AG20443 (cell line): Measurements from ENCODE around the gene PRKAR2A.
"Not testable (repeated sequence)": the region's sequence is repeated elsewhere in the genome, so short reads cannot be mapped to it uniquely, and the experiment has no call there.

Experiments used
- DNase-seq: peaks from one replicate; pipeline ENCODE4 v3.0.0; 2012; ENCODE audit warnings: low spot score, mixed read lengths

Gene PRKAR2A

DNA sequence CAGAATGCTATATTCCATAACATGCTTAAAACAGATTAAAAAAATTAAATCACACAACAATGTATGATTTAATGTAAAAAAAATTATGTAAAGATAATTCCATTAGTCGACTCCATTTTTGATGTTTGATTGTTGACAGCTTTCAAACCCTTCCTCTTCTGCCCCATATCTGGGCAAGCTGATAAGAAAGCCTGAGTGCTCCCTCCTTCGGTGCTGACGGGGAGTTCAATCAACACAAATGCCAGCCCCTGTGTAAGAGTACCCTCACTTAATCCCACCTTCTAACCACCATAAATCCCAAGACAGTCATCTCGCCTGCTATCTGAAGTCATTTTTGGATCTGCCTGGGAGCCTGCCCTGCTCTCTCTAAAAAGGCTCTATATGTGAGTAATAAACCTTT is 70.8 kb downstream of the PRKAR2A start:
- DNase-seq, result no peak

DNA sequence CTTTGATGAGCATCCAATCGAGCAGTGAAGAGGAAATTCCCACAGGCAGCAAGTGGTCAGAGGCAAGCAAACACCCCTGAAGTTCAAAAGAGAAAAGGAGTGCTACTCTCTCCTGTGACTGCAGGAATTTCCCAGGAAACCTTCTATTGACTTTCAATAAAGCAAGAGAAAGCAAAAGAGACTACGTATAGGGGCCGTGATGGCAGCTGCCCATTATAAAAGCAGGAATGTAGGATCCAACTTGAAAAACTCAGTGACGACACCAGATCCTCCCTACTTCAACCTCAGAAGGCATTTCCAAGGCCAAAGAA is 77.5 kb downstream of the PRKAR2A start:
- no peak for DNase-seq

DNA sequence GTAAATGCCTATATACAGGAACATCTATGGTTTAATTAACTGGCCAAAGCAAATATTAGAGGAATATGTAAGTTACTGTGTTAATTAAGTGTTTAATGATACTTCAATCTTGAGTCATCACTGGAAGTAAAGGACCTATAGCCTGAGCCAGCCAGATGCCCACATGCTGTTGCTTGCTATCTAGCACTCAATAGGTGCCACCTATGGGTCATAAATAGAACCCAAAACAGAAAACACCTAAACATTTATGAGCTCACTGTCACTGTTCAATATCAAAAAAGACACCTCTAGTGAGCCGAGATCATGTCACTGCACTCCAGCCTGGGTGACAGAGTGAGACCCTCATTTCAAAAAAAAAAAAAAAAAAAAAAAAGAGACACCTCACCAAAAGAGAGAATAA is 82.3 kb downstream of the PRKAR2A start:
- no peak for DNase-seq

DNA sequence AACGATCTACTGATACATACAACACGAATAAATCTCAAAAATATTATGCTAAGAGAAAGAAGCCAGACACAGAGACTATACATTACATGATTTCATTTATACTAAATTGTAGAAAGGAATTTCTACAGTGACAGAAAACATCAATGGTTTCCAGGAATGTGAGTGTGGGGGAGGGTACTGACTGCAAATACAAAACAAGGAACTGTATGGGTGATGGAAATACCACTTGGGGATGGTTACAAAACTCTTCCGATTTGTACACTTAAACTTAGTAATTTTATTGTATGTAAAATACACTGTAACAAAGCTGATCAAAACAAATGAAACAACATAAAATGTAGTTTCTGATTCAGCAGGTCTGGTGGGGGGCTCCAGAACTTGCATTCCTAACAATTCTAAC is 84.9 kb downstream of the PRKAR2A start:
- DNase-seq, result no peak

DNA sequence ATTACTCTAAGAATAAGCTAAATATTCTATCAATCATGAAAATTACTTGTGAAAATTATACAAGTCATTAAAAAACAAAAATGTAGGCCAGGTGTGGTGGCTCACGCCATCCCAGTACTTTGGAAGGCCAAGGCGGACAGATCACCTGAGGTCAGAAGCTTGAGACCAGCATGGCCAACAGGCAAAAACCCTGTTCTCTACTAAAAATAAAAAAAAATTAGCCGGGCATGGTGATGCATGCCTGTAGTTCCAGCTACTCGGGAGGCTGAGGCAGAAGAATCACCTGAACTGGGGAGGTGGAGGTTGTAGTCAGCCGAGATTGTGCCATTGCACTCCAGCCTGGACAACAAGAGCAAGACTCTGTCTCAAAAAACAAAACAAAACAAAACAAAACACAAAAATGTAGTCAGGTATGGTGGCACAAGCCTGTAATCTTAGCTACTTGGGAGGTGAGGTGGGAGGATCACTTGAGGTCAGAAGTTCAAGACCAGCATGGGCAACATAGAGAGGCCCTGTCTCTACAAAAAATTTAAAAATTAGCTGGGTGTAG is 87.6 kb downstream of the PRKAR2A start:
- not testable (repeated sequence) for DNase-seq

DNA sequence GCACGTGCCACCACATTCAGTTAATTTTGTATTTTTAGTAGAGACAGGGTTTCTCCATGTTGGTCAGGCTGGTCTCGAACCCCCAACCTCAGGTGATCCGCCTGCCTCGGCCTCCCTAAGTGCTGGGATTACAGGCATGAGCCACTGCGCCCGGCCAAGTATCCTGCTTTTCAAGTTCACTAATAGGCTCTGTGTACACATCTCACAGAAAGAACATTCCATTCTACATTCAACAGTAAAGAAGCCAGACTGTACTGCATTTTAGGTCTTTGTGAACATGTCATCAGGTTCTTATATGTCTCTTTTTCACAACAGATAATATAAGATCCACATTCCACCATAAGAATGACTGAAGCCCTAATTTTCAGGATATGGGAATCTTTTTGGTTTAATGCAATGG is 88.1 kb downstream of the PRKAR2A start:
- DNase-seq, result not testable (repeated sequence)

DNA sequence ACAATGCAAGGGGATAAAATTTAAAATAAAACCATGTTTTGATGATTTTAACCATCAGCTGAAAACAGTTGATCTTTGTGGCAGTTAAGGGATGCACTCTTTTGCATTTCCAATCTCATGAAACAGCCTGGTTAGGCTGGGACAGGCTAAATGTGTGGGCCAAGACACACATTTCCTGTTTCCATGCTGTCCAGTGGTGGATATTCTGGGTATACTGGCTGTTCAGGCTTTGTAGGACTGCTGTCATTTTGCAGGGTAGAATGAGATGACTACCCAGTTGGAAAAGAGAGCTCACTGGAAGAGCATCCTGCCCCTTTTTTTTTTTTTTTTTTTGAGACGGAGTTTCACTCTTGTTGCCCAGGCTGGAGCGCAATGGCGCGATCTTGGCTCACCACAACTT is 88.6 kb downstream of the PRKAR2A start:
- no peak for DNase-seq

DNA sequence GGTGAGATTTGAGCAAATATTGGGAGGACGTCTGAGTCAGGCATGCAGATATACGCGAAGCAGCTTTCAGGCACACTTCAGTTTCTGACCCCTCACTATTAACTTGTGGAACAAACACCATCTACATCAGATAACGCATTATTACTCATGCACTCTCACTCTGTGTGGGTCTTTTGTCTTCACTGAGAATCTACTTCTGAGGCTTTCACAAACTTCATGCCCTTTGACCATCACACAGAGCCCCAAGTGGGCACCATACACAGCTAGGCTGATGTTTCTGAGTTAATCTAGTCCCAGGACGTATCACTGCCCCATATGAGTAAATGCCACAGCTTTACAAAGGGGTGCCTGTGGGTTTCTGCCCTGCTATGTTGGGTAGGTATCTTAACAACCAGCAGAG is 91.0 kb downstream of the PRKAR2A start:
- DNase-seq, result no peak

DNA sequence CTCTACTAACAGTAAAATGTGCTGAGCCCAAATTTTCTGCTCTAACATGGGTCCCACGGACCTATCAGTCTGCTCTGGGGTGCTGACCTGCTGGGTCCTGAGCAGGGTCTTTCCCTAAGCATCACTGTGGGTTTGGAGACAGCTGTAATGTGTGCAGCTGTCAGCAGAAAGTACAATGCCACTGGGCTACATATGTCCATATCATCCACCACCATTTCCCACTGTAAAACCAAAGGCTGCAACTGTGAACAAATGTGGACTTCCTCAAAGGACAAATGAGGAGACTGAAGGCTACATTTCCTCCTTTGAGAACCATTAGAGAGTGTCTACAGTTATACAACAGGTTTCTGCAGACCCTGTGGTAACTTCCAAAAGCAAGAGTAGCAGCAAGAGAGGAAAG is 96.8 kb downstream of the PRKAR2A start:
- no peak for DNase-seq

DNA sequence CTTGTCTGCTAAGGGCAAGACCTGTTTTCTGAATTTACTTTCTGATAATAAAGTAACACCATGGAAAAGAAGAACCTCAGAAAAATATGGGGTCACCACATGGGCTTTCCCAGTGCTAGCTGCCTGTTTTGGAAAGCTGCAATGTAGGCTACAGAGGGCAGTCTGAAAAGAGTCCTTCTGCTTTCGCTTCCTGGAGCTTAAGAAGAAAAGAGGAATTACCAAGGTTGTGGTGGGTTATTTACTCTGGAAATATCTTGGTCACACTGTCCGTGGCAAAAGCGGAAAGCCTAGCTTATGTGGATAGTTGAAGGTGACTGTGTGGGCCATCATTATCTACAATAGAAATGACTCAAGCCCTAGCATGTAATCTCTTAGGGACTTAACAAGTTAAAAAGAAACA is 98.9 kb downstream of the PRKAR2A start:
- DNase-seq, result no peak

DNA sequence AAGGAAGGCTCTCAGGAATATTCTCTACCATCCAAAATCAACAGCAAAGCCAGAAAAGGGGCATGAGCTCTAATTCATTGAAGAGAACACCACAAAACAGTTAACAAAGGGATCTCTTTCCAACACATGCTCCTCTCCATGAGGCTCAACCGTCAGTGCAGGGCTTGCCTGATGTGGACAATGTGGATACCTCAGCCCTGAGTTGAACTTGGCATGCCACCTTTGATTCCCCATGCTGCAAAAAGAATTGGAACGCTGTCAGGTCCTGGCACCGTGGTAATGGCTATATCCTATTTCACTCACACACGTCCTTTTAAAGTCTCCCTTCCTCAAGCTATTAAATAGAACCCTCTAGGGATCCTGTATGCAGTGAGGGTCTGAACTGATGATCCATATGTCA is 100.0 kb downstream of the PRKAR2A start:
- DNase-seq, result no peak

DNA sequence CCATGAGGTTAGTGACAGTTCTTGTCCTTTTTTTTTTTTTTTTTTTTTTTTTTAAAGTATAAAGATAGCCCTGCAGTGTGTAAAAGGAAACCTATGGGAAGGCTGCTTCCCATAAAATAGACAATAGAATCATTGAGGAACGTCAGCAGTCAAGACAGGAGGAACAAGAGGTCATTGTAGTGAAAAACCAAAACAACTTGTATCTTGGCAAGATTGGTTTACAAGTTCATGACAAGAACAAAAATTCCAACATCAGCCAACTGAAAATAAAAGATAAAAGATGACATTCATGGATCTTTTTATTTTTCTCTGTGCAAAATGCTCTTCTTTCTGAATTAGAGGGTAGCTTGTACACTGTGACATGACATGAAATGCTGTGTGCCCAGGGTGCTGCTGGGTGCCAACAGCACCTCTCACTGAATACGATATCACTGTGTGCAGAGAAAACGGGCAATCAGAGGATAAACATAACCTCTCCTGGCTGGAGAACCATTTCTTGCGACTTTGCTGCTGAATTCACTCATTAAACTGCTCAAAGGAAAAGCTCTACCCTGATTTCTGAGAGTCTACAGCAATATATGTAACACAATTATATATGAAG is 100.6 kb downstream of the PRKAR2A start:
- DNase-seq, result no peak

DNA sequence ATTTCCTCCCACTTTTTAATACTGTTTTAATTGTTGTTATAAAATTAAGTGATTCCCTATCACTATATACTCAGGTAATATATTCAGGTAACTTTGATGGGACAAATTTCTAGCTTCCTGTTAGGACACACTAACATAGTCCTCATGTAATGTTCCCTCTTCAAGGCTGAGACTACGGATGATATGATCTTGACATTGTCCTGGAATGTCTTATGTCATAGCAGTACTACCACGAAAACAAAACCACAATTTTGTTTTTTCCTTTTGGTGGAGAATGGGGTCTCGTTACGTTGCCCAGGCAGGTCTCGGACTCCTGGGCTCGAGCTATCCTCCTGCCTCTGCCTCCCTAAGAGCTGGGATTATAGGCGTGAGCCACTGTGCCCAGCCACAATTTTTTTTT is 103.9 kb downstream of the PRKAR2A start:
- DNase-seq, result no peak

DNA sequence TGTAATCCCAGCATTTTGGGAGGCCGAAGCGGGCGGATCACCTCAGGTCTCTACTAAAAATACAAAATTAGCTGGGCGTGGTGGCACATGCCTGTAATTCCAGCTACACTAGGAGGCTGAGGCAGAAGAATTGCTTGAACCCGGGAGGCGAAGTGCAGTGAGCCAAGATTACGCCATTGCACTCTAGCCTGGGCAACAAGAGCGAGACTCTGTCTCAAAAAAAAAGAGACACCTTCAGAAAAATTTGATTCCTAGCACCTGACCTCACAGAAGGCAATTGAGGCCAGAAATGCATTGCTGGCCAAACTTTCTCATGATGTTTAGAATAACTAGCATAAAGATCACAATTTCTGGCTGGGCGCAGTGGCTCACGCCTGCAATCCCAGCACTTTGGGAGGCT is 106.4 kb downstream of the PRKAR2A start:
- DNase-seq, result not testable (repeated sequence)

DNA sequence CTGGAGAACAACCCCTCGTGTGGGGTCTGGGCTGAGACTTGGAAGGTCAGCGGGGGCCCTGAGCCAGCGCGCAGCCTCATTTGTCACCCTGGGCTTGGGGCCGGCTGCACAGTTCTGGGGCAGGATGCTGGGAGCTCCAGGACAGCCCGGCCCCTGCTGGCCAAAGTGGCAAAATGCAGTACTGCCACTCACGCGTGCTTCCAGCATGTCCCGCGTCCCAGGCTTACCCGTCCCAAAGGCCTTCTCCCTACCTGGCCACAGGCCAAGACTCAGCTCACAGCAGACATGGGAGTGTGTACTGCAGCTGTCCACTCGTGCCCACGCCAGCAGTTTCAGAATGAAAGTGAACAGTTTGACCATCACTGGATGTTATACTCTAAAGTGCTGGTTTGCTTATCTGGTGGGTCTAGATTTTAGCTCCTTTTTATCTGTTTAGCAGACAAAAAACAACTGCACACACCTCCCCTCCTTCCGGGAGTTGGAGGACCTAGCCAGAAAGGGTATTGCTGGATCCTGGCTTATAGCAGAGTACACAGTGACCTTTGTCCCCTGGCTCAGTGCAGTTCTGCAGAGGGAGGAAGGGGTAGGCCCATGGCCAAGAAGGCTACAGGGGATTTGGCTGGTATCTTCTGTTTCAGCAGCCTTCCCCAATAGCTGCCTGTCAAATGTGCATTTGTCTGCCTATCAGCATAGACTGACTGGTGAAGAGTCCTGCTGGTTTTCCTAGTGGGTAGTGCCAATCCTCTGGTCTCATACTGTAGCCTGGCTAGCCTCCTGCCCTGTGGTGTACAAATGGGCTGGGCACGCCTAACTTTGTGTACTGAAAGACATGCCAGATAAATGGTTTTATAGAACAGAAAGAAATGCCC is 107.5 kb downstream of the PRKAR2A start:
- peak; percentile 95 for DNase-seq

DNA sequence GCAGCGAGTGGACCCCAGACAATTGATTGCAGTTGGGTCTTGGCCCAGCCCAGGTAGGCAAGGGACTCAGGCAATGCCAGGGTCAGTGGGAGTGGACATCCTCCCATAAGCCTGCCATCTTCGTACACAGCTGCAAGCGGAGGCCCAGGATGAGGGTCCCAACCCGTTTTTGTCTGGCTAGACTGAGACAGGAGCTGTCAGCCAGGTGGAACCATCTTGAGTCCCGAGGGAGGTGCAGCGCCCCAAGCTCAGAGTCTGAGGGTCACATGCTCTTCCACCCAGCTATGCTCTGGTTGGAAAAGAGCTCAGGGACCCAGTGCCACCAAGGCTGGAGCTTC is 108.1 kb downstream of the PRKAR2A start:
- no peak for DNase-seq

DNA sequence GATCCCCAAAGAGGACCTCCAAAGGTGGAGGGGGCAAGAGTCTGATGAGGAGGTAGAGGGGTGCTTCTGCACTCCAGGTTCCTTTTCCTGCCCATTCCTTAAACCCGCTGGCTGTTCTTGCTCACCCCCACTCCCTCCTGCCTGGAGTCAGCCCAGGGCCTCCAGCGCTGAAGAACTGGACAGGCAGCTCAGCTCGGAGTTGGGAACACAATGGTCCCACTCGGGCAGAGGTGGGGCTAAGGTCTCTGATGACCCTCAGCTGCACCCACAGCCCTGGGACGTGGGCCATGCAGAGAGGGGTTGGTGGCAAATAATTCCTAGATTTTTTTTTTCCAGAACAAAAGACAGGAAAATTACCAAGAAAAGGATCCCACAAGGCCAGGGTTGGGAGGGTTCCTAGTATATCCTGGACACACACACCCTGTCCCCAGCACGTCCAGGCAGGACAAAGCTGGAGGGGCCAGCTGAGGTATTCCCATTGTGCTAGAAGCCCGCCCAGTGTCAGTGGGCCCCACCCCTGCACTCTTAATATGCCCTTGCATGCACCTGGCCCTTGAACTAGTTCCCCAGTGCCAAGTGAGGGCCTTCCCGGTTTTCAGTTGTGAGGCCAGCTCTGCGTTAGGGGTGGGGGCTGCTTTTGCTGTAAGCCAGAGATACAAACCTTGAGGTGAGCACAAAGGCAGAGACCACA is 108.6 kb downstream of the PRKAR2A start:
- DNase-seq, result no peak

DNA sequence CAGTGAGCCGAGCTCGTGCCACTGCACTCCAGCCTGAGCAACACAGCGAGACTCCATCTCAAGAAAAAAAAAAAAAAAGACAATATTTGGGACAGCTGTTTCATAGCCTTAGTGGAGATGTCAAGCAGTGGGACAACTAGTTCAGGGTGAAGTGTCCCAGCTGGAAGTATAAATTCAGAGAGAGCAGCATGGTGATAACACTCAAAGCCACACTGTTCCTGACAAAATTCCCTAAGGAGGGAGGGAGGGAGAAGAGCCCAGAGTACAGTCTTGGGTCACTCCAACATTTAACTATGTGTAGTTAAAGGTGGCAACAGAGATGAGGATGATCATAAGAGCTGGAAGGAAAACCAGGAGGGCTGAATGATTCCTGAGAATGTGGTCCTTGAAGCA is 109.5 kb downstream of the PRKAR2A start:
- no peak for DNase-seq

DNA sequence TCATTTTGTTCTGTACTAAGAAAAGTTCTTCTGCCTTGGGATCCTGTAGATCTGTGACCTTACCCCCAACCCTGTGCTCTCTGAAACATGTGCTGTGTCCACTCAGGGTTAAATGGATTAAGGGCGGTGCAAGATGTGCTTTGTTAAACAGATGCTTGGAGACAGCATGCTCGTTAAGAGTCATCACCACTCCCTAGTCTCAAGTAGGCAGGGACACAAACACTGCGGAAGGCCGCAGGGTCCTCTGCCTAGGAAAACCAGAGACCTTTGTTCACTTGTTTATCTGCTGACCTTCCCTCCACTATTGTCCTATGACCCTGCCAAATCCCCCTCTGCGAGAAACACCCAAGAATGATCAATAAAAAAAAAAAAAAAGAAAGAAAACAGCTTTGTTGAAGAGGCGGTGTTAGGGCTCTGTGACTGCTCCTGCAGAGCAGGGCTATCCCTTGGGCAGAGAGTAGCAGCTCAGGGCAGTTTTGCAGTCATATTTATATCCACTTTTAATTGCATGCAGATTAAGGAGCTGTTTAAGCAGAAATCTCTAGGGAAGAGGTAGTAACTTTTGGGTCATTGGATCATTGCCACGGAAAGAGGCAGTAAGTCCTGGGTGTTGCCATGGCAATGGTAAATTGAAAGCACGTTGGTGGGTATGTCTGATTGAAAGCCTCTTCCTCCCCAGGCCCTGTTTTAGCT is 112.5 kb downstream of the PRKAR2A start:
- DNase-seq, result not testable (repeated sequence)

DNA sequence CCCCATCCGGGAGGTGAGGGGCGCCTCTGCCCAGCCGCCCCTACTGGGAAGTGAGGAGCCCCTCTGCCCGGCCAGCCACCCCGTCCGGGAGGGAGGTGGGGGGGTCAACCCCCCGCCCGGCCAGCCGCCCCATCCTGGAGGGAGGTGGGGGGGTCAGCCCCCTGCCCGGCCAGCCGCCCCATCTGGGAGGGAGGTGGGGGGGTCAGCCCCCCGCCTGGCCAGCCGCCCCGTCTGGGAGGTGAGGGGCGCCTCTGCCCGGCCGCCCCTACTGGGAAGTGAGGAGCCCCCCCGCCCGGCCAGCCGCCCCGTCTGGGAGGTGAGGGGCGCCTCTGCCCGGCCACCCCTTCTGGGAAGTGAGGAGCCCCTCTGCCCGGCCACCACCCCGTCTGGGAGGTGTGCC is 113.1 kb downstream of the PRKAR2A start:
- not testable (repeated sequence) for DNase-seq

DNA sequence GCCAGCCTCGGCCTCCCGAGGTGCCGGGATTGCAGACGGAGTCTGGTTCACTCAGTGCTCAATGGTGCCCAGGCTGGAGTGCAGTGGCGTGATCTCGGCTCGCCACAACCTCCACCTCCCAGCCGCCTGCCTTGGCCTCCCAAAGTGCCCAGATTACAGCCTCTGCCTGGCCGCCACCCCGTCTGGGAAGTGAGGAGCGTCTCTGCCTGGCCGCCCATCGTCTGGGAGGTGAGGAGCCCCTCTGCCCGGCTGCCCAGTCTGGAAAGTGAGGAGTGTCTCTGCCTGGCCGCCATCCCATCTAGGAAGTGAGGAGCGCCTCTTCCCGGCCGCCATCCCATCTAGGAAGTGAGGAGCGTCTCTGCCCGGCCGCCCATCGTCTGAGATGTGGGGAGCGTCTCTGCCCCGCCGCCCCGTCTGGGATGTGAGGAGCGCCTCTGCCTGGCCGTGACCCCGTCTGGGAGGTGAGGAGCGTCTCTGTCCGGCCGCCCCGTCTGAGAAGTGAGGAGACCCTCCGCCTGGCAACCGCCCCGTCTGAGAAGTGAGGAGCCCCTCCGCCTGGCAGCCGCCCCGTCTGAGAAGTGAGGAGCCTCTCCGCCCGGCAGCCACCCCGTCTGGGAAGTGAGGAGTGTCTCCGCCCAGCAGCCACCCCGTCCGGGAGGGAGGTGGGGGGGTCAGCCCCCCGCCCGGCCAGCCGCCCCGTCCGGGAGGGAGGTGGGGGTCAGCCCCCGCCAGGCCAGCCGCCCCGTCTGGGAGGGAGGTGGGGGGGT is 113.7 kb downstream of the PRKAR2A start:
- DNase-seq, result not testable (repeated sequence)

DNA sequence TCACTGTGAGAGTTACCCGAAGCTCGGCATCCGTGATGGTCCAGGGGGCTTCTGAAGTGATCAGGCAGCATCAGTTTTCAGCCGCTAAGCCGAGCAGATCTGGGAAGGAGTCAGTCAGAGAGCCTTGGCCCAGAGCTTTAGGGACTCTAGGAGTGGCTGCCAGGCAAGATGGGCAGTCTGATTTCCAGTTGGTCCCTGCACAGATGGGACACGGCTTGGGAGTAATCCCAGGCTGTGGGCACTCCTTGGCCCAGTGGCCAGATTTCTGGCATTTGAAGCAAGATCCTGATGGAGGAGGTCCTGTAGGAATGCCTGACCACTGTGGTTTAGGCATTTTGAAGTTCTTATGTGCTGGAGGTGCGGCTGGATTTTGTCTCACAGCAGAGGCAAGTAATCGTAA is 120.2 kb downstream of the PRKAR2A start:
- no peak for DNase-seq
